Neural crest cell (in vitro differentiated cells): ENCODE results near the gene ITPKC. TPM values are rescaled to one million over a fixed set of nuclear protein-coding genes. Genes with fewer than 3 reads are reported as not detected.
A peak's percentile ranks its signal among the peaks of the same experiment; 100 is the strongest.

Experiments
- DNase-seq: peaks from one replicate; pipeline ENCODE4 v3.0.0; 2021; ENCODE audit warnings: low read depth, mixed read lengths, low spot score
- H3K27ac Mint-ChIP-seq: one replicate; pipeline ENCODE4 v1.8.0; 2021; ENCODE audit warnings: mild to moderate bottlenecking, mixed read lengths; ENCODE audit not compliant: unreplicated experiment
- H3K27me3 Mint-ChIP-seq: 2 replicates; pipeline ENCODE4 v1.8.0; 2021; ENCODE audit warnings: low read depth, mild to moderate bottlenecking, mixed read lengths
- H3K36me3 Mint-ChIP-seq: 2 replicates; pipeline ENCODE4 v1.8.0; 2021; ENCODE audit warnings: low read depth, mild to moderate bottlenecking, mixed read lengths
- H3K4me1 Mint-ChIP-seq: 2 replicates; pipeline ENCODE4 v1.8.0; 2021; ENCODE audit warnings: mixed read lengths
- H3K4me3 Mint-ChIP-seq: one replicate; pipeline ENCODE4 v1.8.0; 2021; ENCODE audit warnings: mild to moderate bottlenecking, mixed read lengths
- H3K9me3 Mint-ChIP-seq: 2 replicates; pipeline ENCODE4 v1.8.0; 2021; ENCODE audit warnings: mixed read lengths
- total RNA-seq: library from RNA; stranded (reverse); gene quantifications from 2 replicates; pipeline ENCODE4 v1.2.1, GENCODE V29; 2021
- TF ChIP-seq, protein P1 (sequence below): fragments of 200-600 bp; sonication (generic); conservative IDR thresholded peaks from 2 replicates; pipeline ENCODE4 v1.5.0; 2021; ENCODE audit warnings: antibody characterized with exemption, mild to moderate bottlenecking

Gene ITPKC
- total RNA-seq, 1 donor from 2014 or later: 13.9 TPM

GRCh38 chr19:40690050-40690692 is 26.7 kb upstream of the ITPKC start, which contains the start of gene NUMBL:
TSS of gene NUMBL (minus strand) at chr19:40690651. CDS start at chr19:40690483, 168 bp downstream.
- H3K4me3 Mint-ChIP-seq: peak within 1 kb of the TSS; percentile 95
- TF ChIP-seq, protein P1, sequence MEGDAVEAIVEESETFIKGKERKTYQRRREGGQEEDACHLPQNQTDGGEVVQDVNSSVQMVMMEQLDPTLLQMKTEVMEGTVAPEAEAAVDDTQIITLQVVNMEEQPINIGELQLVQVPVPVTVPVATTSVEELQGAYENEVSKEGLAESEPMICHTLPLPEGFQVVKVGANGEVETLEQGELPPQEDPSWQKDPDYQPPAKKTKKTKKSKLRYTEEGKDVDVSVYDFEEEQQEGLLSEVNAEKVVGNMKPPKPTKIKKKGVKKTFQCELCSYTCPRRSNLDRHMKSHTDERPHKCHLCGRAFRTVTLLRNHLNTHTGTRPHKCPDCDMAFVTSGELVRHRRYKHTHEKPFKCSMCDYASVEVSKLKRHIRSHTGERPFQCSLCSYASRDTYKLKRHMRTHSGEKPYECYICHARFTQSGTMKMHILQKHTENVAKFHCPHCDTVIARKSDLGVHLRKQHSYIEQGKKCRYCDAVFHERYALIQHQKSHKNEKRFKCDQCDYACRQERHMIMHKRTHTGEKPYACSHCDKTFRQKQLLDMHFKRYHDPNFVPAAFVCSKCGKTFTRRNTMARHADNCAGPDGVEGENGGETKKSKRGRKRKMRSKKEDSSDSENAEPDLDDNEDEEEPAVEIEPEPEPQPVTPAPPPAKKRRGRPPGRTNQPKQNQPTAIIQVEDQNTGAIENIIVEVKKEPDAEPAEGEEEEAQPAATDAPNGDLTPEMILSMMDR: no peak
- H3K27me3 Mint-ChIP-seq: peaks cover 2% of the 10 kb centered on the region
- H3K27ac Mint-ChIP-seq: peak within 1 kb of the TSS; percentile 98
- H3K4me1 Mint-ChIP-seq: peaks cover 5% of the 10 kb centered on the region
- H3K9me3 Mint-ChIP-seq: no peaks in the 10 kb centered on the region
- peaks cover 9% of the 10 kb centered on the region for H3K36me3 Mint-ChIP-seq
- DNase-seq: no peak

DNA sequence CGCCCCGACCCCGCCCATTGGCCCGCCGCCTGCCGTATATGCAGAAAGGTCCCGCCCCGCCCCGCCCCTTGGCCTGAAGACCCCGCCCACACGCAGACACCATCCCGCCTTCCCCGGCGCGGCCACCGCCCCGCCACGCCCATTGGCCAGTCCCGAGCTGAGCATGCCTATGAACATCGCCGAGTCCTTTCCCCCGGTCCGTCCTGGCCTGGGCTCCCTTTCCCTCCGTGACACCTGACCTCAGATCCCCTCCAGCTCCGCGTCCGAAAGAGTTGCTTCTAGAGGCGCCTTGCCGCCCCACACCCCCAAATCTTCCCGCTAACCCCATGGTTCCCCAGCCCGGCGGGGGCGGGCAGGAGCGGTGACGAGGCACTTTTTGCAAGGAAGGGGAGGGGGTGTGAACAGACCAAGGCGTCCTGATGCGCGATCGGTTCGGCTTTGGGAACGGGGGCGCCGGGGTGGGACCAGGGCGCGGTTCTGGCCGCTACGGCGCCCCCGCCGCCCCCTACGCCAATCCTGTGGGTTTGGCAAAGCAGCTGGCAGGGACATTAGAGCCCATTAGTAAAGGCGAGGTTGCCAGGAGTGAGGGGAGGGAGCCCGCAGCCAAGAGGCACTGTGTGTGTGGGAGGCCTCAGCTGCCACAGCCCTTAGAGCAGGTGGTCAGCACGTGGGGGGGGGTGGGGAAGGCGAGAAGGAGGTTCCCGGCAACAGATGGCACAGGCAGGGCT is 26.1 kb upstream of the ITPKC start:
- TF ChIP-seq, protein P1: no peak
- peaks cover 3% of the 10 kb centered on the region for H3K36me3 Mint-ChIP-seq
- DNase-seq: peak; percentile 82
- peak overlapping the region; percentile 98 for H3K27ac Mint-ChIP-seq
- H3K9me3 Mint-ChIP-seq: no peaks in the 10 kb centered on the region
- H3K4me3 Mint-ChIP-seq: peak overlapping the region; percentile 95
- peaks cover 5% of the 10 kb centered on the region for H3K4me1 Mint-ChIP-seq
- H3K27me3 Mint-ChIP-seq: peaks cover 2% of the 10 kb centered on the region

GRCh38 chr19:40691421-40692211 is 25.3 kb upstream of the ITPKC start:
- Mint-ChIP-seq H3K27me3 (peaks cover 2% of the 10 kb centered on the region), H3K27ac (no peak overlapping the region), H3K36me3 (no peaks in the 10 kb centered on the region), H3K4me3 (no peak overlapping the region), H3K9me3 (no peaks in the 10 kb centered on the region), H3K4me1 (peaks cover 5% of the 10 kb centered on the region)
- TF ChIP-seq, protein P1: no peak
- DNase-seq: no peak

DNA sequence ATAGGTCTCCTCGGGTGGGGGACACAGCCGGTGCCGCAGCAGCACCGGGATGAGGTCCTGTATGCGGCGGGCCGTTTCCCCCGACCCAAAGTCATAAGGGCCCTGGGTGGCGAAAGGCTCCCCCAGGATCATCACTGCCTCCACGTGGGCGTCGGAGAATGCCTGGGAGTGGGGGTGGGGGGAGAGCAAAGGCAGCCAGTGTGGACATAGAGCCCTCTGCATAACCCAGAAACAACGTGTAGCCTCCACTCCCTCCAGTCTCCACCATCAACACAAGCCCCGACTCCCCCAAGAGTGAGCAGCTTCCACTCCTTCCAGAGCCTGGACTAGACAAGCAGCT is 24.7 kb upstream of the ITPKC start:
- H3K27me3 Mint-ChIP-seq: peaks cover 2% of the 10 kb centered on the region
- H3K9me3 Mint-ChIP-seq: no peaks in the 10 kb centered on the region
- no peak for DNase-seq
- peaks cover 5% of the 10 kb centered on the region for H3K4me1 Mint-ChIP-seq
- H3K27ac Mint-ChIP-seq: no peak overlapping the region
- TF ChIP-seq, protein P1: no peak
- H3K4me3 Mint-ChIP-seq: peak overlapping the region; percentile 39
- H3K36me3 Mint-ChIP-seq: no peaks in the 10 kb centered on the region

- Mint-ChIP-seq H3K4me1 (peaks cover 5% of the 10 kb centered on the region), H3K27me3 (peaks cover 2% of the 10 kb centered on the region), H3K4me3 (no peak overlapping the region), H3K27ac (no peak overlapping the region), H3K36me3 (no peaks in the 10 kb centered on the region), H3K9me3 (no peaks in the 10 kb centered on the region)
- no peak for DNase-seq
- TF ChIP-seq, protein P1: no peak
Measured at GRCh38 chr19:40693150-40693788, 23.6 kb upstream of the ITPKC start.
